ENCODE measurements around the gene CD2AP. TPM values are rescaled to one million over a fixed set of nuclear protein-coding genes. Genes with fewer than 3 reads are reported as not detected.

Gene CD2AP
- total RNA-seq (10 to 100 TPM; 21.8 to 37.0 (median 27.9) TPM), polyA plus RNA-seq (1 to 10 TPM; 7.6 to 7.7 TPM), total RNA-seq (68.6 reads per million, percentile 77 among the genes with 10 or more reads in this experiment)

- H3K4me1 ChIP-seq (ENCODE audit: control insufficient read depth in 2 of 2, insufficient read depth in 2 of 2, low read length in 2 of 2) = peaks cover 11 to 19% of the 10 kb centered on the region in 2 donors
- Mint-ChIP-seq H3K9me3 (peaks cover 0 to 2% (median 0%) of the 10 kb centered on the region in 11 donors), H3K27ac (peak within 1 kb of the TSS; percentile 96 to 100 (median 98)), H3K27me3 (peaks cover 0 to 3% (median 0%) of the 10 kb centered on the region in 5 donors), H3K36me3 (peaks cover 0 to 4% (median 0%) of the 10 kb centered on the region in 5 donors), H3K4me1 (peaks cover 23 to 55% (median 47%) of the 10 kb centered on the region in 7 donors), H3K4me3 (peak within 1 kb of the TSS; percentile 95 to 100 (median 98))
- peak within 1 kb of the TSS; percentile 92 for H3K27ac ChIP-seq (ENCODE audit: low read depth, low read length)
- ATAC-seq (peak; percentile 90), DNase-seq (peak; percentile 72 to 91 (median 88))
- ChIA-PET CTCF (interaction anchor here (0.7 to 2.4 kb wide), 3 partner anchors 64 to 221 kb away, joined by 3 to 11 read pairs (median 3); partner anchors contain the start of gene ADGRF4), POLR2A (interaction anchor here (0.5 to 3.0 kb wide), 13 partner anchors 10 to 152 kb away, joined by 3 to 20 read pairs (median 4); no protein-coding TSS in a partner anchor)
- H3K9me3 ChIP-seq (ENCODE audit: control insufficient read depth in 2 of 3, low read length in 3 of 3) = no peaks in the 10 kb centered on the region
- H3K36me3 ChIP-seq (ENCODE audit: control insufficient read depth in 2 of 3, insufficient read depth in 3 of 3, low read length in 3 of 3) = peaks cover 0 to 10% (median 0%) of the 10 kb centered on the region in 3 experiments
- H3K27me3 ChIP-seq (ENCODE audit: control insufficient read depth in 2 of 2, insufficient read depth in 2 of 2, low read length in 2 of 2) = no peaks in the 10 kb centered on the region
- peak within 1 kb of the TSS; percentile 82 for H3K4me3 ChIP-seq (ENCODE audit: low read length)
- intact Hi-C loops (cut with micrococcal nuclease) = loop anchor here (1.0 to 5.0 kb wide), 10 partner anchors 15 to 1986 kb away; partner anchors contain the start of genes CENPQ (in 2 of the 2), MMUT (in 2 of the 2) and ENPP4 (in 1 of the 2)
Measured at GRCh38 chr6:47477497-47478232, at the start of gene CD2AP. TSS of gene CD2AP (plus strand) at chr6:47477789. CDS start at chr6:47478245, 456 bp downstream.

- no peaks in the 10 kb centered on the region for H3K4me1 ChIP-seq (ENCODE audit: control insufficient read depth in 2 of 2, insufficient read depth in 2 of 2, low read length in 2 of 2)
- H3K27me3 ChIP-seq (ENCODE audit: control insufficient read depth in 2 of 2, insufficient read depth in 2 of 2, low read length in 2 of 2) = no peaks in the 10 kb centered on the region
- no peaks in the 10 kb centered on the region for H3K36me3 ChIP-seq (ENCODE audit: control insufficient read depth in 2 of 3, insufficient read depth in 3 of 3, low read length in 3 of 3)
- H3K27me3 Mint-ChIP-seq = peaks cover 0 to 19% (median under 1%) of the 10 kb centered on the region in 5 donors
- peaks cover 7 to 49% (median 29%) of the 10 kb centered on the region in 11 donors for H3K9me3 Mint-ChIP-seq
- intact Hi-C loops (cut with micrococcal nuclease) = no loop called here
- no peak overlapping the region for H3K4me3 Mint-ChIP-seq
- ChIA-PET CTCF (no interaction called here), POLR2A (no interaction called here)
- ATAC-seq (no peak), DNase-seq (no peak)
- no peak overlapping the region for H3K27ac Mint-ChIP-seq
- peaks cover 0 to 31% (median 16%) of the 10 kb centered on the region in 5 donors for H3K36me3 Mint-ChIP-seq
- H3K27ac ChIP-seq (ENCODE audit: low read depth, low read length) = no peak overlapping the region
- H3K4me3 ChIP-seq (ENCODE audit: low read length) = no peak overlapping the region
- H3K9me3 ChIP-seq (ENCODE audit: control insufficient read depth in 2 of 3, low read length in 3 of 3) = peaks cover 0 to 14% (median 0%) of the 10 kb centered on the region in 3 experiments
- peaks cover 0 to 9% (median 0%) of the 10 kb centered on the region in 7 donors for H3K4me1 Mint-ChIP-seq
Measured at GRCh38 chr6:47428288-47428687, 49.3 kb upstream of the CD2AP start.

- H3K9me3 Mint-ChIP-seq = peaks cover 7 to 49% (median 29%) of the 10 kb centered on the region in 11 donors
- CTCF ChIA-PET = no interaction called here
- H3K4me1 Mint-ChIP-seq = peaks cover 0 to 9% (median 0%) of the 10 kb centered on the region in 7 donors
Measured at GRCh38 chr6:47428746-47429664, 48.6 kb upstream of the CD2AP start.

GRCh38 chr6:47434372-47435253, 43.0 kb upstream of the CD2AP start:
- ATAC-seq = no peak
- DNase-seq = no peak
- Histone ChIP-seq H3K36me3 (ENCODE audit: control insufficient read depth in 2 of 3, insufficient read depth in 3 of 3, low read length in 3 of 3) (no peaks in the 10 kb centered on the region), H3K27ac (ENCODE audit: low read depth, low read length) (no peak overlapping the region), H3K9me3 (ENCODE audit: control insufficient read depth in 2 of 3, low read length in 3 of 3) (no peaks in the 10 kb centered on the region), H3K27me3 (ENCODE audit: control insufficient read depth in 2 of 2, insufficient read depth in 2 of 2, low read length in 2 of 2) (no peaks in the 10 kb centered on the region), H3K4me3 (ENCODE audit: low read length) (no peak overlapping the region), H3K4me1 (ENCODE audit: control insufficient read depth in 2 of 2, insufficient read depth in 2 of 2, low read length in 2 of 2) (no peaks in the 10 kb centered on the region)
- Mint-ChIP-seq H3K4me1 (no peaks in the 10 kb centered on the region), H3K9me3 (peaks cover 0 to 34% (median 14%) of the 10 kb centered on the region in 11 donors), H3K36me3 (peaks cover 0 to 21% (median 9%) of the 10 kb centered on the region in 5 donors), H3K27me3 (peaks cover 0 to 28% (median 5%) of the 10 kb centered on the region in 5 donors), H3K4me3 (no peak overlapping the region), H3K27ac (no peak overlapping the region)
- ChIA-PET CTCF (interaction anchor here (0.6 kb wide), 1 partner anchor 1623 kb away, joined by 3 read pairs; no protein-coding TSS in a partner anchor), POLR2A (no interaction called here)
- intact Hi-C loops (cut with micrococcal nuclease) = no loop called here

More at GRCh38 chr6:47428746-47429664, 48.6 kb upstream of the CD2AP start:
- no peak overlapping the region for H3K4me3 ChIP-seq (ENCODE audit: low read length)
- H3K27ac ChIP-seq (ENCODE audit: low read depth, low read length) = no peak overlapping the region
- POLR2A ChIA-PET = no interaction called here
- no peak for DNase-seq
- H3K36me3 ChIP-seq (ENCODE audit: control insufficient read depth in 2 of 3, insufficient read depth in 3 of 3, low read length in 3 of 3) = no peaks in the 10 kb centered on the region
- intact Hi-C loops (cut with micrococcal nuclease) = no loop called here
- Mint-ChIP-seq H3K27me3 (peaks cover 0 to 16% (median 5%) of the 10 kb centered on the region in 5 donors), H3K27ac (no peak overlapping the region), H3K36me3 (peaks cover 0 to 31% (median 16%) of the 10 kb centered on the region in 5 donors), H3K4me3 (no peak overlapping the region)
- no peaks in the 10 kb centered on the region for H3K27me3 ChIP-seq (ENCODE audit: control insufficient read depth in 2 of 2, insufficient read depth in 2 of 2, low read length in 2 of 2)
- H3K9me3 ChIP-seq (ENCODE audit: control insufficient read depth in 2 of 3, low read length in 3 of 3) = peaks cover 0 to 14% (median 0%) of the 10 kb centered on the region in 3 experiments
- no peaks in the 10 kb centered on the region for H3K4me1 ChIP-seq (ENCODE audit: control insufficient read depth in 2 of 2, insufficient read depth in 2 of 2, low read length in 2 of 2)
- ATAC-seq = no peak

GRCh38 chr6:47435254-47435612, 42.4 kb upstream of the CD2AP start:
- peaks cover 0 to 18% (median 6%) of the 10 kb centered on the region in 5 donors for H3K36me3 Mint-ChIP-seq
- H3K4me3 ChIP-seq (ENCODE audit: low read length) = no peak overlapping the region
- H3K4me1 ChIP-seq (ENCODE audit: control insufficient read depth in 2 of 2, insufficient read depth in 2 of 2, low read length in 2 of 2) = no peaks in the 10 kb centered on the region
- no peak overlapping the region for H3K27ac Mint-ChIP-seq
- DNase-seq (no peak), ATAC-seq (no peak)
- H3K9me3 Mint-ChIP-seq = peaks cover 0 to 28% (median 9%) of the 10 kb centered on the region in 11 donors
- no peaks in the 10 kb centered on the region for H3K9me3 ChIP-seq (ENCODE audit: control insufficient read depth in 2 of 3, low read length in 3 of 3)
- H3K36me3 ChIP-seq (ENCODE audit: control insufficient read depth in 2 of 3, insufficient read depth in 3 of 3, low read length in 3 of 3) = no peaks in the 10 kb centered on the region
- no peak overlapping the region for H3K27ac ChIP-seq (ENCODE audit: low read depth, low read length)
- no peaks in the 10 kb centered on the region for H3K4me1 Mint-ChIP-seq
- intact Hi-C loops (cut with micrococcal nuclease) = no loop called here
- peaks cover 0 to 28% (median 5%) of the 10 kb centered on the region in 5 donors for H3K27me3 Mint-ChIP-seq
- no peak overlapping the region for H3K4me3 Mint-ChIP-seq
- POLR2A ChIA-PET = no interaction called here
- no peaks in the 10 kb centered on the region for H3K27me3 ChIP-seq (ENCODE audit: control insufficient read depth in 2 of 2, insufficient read depth in 2 of 2, low read length in 2 of 2)
- CTCF ChIA-PET = no interaction called here

All from naive thymus-derived CD4-positive, alpha-beta T cell (primary cell).